HS-5 (cell line): ENCODE results near the gene DZANK1.
"Not testable (repeated sequence)": the region's sequence is repeated elsewhere in the genome, so short reads cannot be mapped to it uniquely, and the experiment has no call there.

Experiments
- DNase-seq: peaks from one replicate; pipeline ENCODE4 v3.0.0-alpha.2; 2012; ENCODE audit warnings: low read depth

Gene DZANK1

GRCh38 chr20:18375551-18375950, 91.3 kb downstream of the DZANK1 start:
- not testable (repeated sequence) for DNase-seq

- DNase-seq, result no peak
These were observed 94.5 kb downstream of the DZANK1 start for GRCh38 chr20:18372296-18372695.

DNA sequence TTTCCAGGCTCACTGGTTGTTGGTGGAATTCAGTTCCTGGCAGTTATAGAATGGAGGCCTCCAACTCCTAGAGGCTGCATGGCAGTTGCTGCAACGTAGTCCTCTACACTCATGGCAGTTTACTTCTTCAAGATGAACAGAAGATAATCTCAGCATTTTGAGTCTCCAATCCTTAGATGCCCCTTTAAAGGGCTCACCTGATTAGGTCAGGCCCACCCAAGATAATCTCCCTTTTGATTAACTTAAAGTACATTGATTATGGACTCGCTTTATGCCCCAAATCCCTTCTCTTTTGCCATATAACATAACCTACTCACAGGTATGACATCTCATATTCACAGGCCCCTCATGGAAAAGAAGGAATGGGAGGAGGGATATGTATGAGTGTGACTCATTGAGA, 102.1 kb downstream of the DZANK1 start:
- no peak for DNase-seq

GRCh38 chr20:18363708-18364107, 103.1 kb downstream of the DZANK1 start:
- no peak for DNase-seq

- DNase-seq, result no peak
These were observed 103.9 kb downstream of the DZANK1 start for GRCh38 chr20:18362916-18363315.

DNA sequence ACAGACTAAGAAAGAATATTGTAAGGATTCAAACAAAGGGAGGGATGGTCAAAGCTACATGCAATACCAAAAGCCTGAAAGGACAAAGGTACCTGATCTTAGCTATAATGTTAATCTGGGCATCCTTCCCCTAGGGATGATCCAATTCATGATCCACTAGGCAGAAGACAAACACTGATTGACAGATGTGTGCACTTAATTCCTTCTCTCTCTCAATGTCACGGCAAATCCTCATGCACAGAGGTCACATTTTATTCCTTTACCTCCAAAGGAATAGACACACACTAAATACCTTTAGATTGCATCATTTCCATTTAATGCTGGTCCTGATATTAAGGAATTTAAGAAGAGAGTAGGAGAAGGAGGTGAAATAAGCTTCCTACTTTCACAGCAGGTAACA, 105.2 kb downstream of the DZANK1 start:
- no peak for DNase-seq

DNA sequence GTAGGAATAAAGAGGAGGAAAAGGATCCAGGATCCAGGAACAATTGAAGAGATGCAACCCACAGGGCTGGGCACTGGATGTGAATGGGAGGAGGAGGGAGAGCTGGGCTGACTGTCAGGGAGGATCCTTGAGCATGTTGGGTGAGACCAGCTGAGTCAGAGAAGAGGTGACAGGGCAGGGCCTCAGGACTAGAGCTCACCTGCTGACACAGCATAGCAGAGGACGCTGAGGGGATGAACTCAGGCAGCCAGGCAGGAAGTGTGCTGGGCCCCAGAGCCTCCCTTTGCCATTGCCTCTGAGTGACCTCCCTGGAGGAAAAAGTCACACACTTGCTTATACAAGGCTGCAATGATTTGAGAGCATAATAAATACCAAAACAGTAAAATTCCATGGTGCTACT, 106.2 kb downstream of the DZANK1 start:
- no peak for DNase-seq

GRCh38 chr20:18359854-18360253, 107.0 kb downstream of the DZANK1 start:
- DNase-seq, result no peak

DNA sequence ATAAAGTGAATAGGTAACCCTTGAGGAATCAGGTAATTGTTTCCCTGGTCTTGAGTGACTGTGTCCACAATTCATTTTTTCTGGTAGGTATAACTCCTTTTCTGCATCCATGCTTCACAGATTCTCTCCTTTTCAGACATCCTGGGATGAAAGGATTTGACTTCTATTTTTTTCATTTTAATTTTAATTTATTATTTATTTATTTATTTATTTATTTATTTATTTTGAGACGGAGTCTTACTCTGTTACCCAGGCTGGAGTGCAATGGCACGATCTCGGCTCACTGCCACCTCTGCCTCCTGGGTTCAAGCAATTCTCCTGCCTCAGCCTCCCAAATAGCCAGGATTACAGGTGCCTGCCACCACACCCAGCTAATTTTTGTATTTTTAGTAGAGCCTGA, 117.1 kb downstream of the DZANK1 start:
- DNase-seq, result not testable (repeated sequence)
